Astrocyte (in vitro differentiated cells and primary cell): Measurements from ENCODE around the gene RPL7A. TPM values are rescaled to one million over a fixed set of nuclear protein-coding genes. Genes with fewer than 3 reads are reported as not detected.

Experiments used
- DNase-seq: peaks from one replicate; pipeline ENCODE4 v3.0.0-alpha.2; 2010; ENCODE audit warnings: low read depth
- FAIRE-seq: peaks from 2 replicates; lab custom pipeline; 2011; peaks lifted over from hg19 to GRCh38; lab: Jason Lieb, UNC
- H2AFZ ChIP-seq: 2 replicates; pipeline ENCODE4 v1.6.0; 2012; ENCODE audit warnings: low read depth, low read length, inconsistent platforms
- H3K27ac ChIP-seq: 2 replicates; pipeline ENCODE4 v1.5.1; 2011; ENCODE audit warnings: low read depth, low read length, inconsistent platforms
- H3K27me3 ChIP-seq: 2 replicates; pipeline ENCODE4 v1.6.0; 2011; ENCODE audit warnings: low read length, inconsistent platforms; ENCODE audit not compliant: insufficient read depth
- H3K36me3 ChIP-seq: 2 replicates; pipeline ENCODE4 v1.5.1; 2011; ENCODE audit warnings: low read length, inconsistent platforms; ENCODE audit not compliant: insufficient read depth
- H3K4me1 ChIP-seq: 2 replicates; pipeline ENCODE4 v1.5.1; 2011; ENCODE audit warnings: low read length, inconsistent platforms; ENCODE audit not compliant: insufficient read depth
- H3K4me2 ChIP-seq: 2 replicates; pipeline ENCODE4 v1.6.0; 2012; ENCODE audit warnings: low read length, inconsistent platforms
- H3K4me3 ChIP-seq: 2 replicates; pipeline ENCODE4 v1.5.1; 2011; ENCODE audit warnings: low read depth, mild to moderate bottlenecking, low read length, inconsistent platforms; ENCODE audit not compliant: insufficient read depth
- H3K79me2 ChIP-seq: 2 replicates; pipeline ENCODE4 v1.6.0; 2012; ENCODE audit warnings: mild to moderate bottlenecking, low read length, inconsistent platforms; ENCODE audit not compliant: insufficient read depth
- H3K9ac ChIP-seq: 2 replicates; pipeline ENCODE4 v1.6.0; 2012; ENCODE audit warnings: mild to moderate bottlenecking, low read length, inconsistent platforms
- H3K9me3 ChIP-seq: 2 replicates; pipeline ENCODE4 v1.5.1; 2012; ENCODE audit warnings: low read depth, mild to moderate bottlenecking, low read length, inconsistent platforms; ENCODE audit not compliant: insufficient read depth
- H4K20me1 ChIP-seq: 2 replicates; pipeline ENCODE4 v1.6.0; 2012; ENCODE audit warnings: low read length, inconsistent platforms; ENCODE audit not compliant: insufficient read depth
- H3K27ac Mint-ChIP-seq: one replicate; pipeline ENCODE4 v1.8.0; 2021; ENCODE audit warnings: mild to moderate bottlenecking, mixed read lengths; ENCODE audit not compliant: unreplicated experiment
- H3K27me3 Mint-ChIP-seq: one replicate; pipeline ENCODE4 v1.8.0; 2021; ENCODE audit warnings: low read depth, mixed read lengths; ENCODE audit not compliant: unreplicated experiment
- H3K36me3 Mint-ChIP-seq: one replicate; pipeline ENCODE4 v1.8.0; 2021; ENCODE audit warnings: low read depth, mixed read lengths; ENCODE audit not compliant: unreplicated experiment
- H3K4me1 Mint-ChIP-seq: one replicate; pipeline ENCODE4 v1.8.0; 2021; ENCODE audit warnings: low read depth, mixed read lengths; ENCODE audit not compliant: unreplicated experiment
- H3K4me3 Mint-ChIP-seq: one replicate; pipeline ENCODE4 v1.8.0; 2021; ENCODE audit warnings: mild to moderate bottlenecking, moderate library complexity, mixed read lengths; ENCODE audit not compliant: unreplicated experiment
- H3K9me3 Mint-ChIP-seq: one replicate; pipeline ENCODE4 v1.8.0; 2021; ENCODE audit warnings: mild to moderate bottlenecking, mixed read lengths; ENCODE audit not compliant: unreplicated experiment
- CTCF ChIP-seq: IDR thresholded peaks from 2 replicates; pipeline ENCODE4 v1.5.1; 2011; ENCODE audit warnings: low read depth, mild to moderate bottlenecking, inconsistent platforms, low read length, moderate library complexity; ENCODE audit not compliant: insufficient read depth
- EZH2 ChIP-seq: IDR thresholded peaks from 2 replicates; pipeline ENCODE4 v1.6.1; 2012; ENCODE audit warnings: mild to moderate bottlenecking, low read length, inconsistent platforms; ENCODE audit not compliant: insufficient read depth
- total RNA-seq: library from RNA; stranded (reverse); gene quantifications from 2 replicates; pipeline ENCODE4 v1.2.1, GENCODE V29; 2021

RPL7A gene
- total RNA-seq, 1 donor from 2014 or later = 1,364 TPM

DNA sequence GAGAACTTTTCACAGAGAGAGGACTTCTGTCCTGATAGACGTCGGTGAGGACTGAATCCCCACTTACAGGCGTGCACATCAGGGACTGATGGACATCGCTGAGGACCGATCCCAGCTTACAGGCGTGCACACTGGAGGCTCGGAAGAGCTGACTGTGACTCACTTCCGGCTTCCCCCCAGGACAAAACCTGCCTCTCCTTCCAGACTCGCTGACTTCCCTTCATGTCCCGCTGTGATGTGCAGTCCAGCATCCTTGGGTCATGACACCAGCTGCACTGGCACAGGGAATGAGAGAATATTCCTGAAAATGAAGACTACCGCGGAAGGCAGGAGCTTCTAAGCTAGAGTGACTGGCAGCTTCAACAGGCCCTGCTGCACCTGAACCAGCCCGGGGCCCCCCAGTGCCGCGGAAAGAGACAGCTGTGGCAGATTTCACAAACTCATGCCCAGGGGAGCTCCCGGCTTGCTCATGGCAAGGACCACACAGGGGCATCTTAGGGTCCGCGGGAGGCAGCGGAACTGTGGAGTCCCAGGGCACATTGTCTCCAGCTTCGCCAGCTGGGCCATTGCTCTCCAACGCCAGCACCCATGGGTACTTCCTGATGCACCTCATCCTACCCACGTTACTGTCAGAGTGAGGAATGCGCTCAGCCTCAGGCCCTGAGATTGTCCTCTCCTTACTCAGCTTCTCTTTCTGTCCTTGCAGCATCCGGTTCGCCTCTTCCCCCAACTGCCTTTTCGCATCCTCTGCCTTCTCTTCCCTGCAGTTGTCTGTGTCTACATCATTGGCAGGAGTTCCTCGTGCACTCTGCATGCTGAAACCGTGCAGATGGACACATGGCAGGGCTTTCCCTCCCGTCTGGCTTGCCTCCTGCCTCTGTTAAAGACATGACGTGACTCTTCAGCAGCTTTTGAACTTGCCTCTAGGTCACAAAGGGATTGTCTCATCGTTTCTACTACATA is 41.5 kb upstream of the RPL7A start:
- peaks cover 39% of the 10 kb centered on the region for H3K27me3 Mint-ChIP-seq
- H3K27me3 ChIP-seq = peaks cover 3% of the 10 kb centered on the region
- no peak for DNase-seq
- H3K36me3 Mint-ChIP-seq = no peaks in the 10 kb centered on the region
- no peaks in the 10 kb centered on the region for H3K4me1 ChIP-seq
- H3K4me2 ChIP-seq = peak overlapping the region; percentile 12
- FAIRE-seq = no peak
- no peak overlapping the region for H2AFZ ChIP-seq
- H3K36me3 ChIP-seq = no peaks in the 10 kb centered on the region
- H3K27ac Mint-ChIP-seq = no peak overlapping the region
- TF ChIP-seq CTCF = no peak
- no peak for TF ChIP-seq EZH2
- no peak overlapping the region for H3K4me3 ChIP-seq
- no peak overlapping the region for H3K9ac ChIP-seq
- H3K79me2 ChIP-seq = no peaks in the 10 kb centered on the region
- H4K20me1 ChIP-seq = no peaks in the 10 kb centered on the region
- no peaks in the 10 kb centered on the region for H3K9me3 ChIP-seq
- no peaks in the 10 kb centered on the region for H3K4me1 Mint-ChIP-seq
- peaks cover 8% of the 10 kb centered on the region for H3K9me3 Mint-ChIP-seq
- H3K27ac ChIP-seq = no peak overlapping the region
- H3K4me3 Mint-ChIP-seq = no peak overlapping the region

DNA sequence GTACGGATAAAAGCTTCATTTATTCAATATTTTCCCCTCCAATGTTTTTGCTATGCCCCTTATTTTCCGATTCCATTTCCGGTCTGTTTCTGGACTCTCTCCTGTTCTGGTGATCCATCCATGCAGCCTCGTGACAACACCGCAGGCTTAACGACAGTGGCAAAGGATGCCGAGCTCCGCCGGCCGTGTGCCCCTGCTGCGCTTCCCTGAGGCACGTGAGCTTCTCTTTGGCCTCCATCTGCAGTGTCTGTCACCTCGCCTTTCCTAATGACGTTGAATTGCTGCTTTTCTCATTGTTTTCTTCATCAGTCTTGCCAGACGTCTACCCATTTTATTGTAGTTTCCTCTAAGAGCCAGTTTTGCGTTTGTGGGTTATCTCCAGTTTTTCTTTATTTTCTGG is 40.7 kb upstream of the RPL7A start:
- Mint-ChIP-seq H3K4me3 (no peak overlapping the region), H3K27me3 (peaks cover 32% of the 10 kb centered on the region), H3K36me3 (no peaks in the 10 kb centered on the region), H3K9me3 (peaks cover 8% of the 10 kb centered on the region), H3K4me1 (no peaks in the 10 kb centered on the region), H3K27ac (no peak overlapping the region)
- FAIRE-seq (no peak), DNase-seq (no peak)
- H3K27ac ChIP-seq = no peak overlapping the region
- no peak overlapping the region for H2AFZ ChIP-seq
- H4K20me1 ChIP-seq = no peaks in the 10 kb centered on the region
- no peak for TF ChIP-seq CTCF
- no peak for TF ChIP-seq EZH2
- no peaks in the 10 kb centered on the region for H3K79me2 ChIP-seq
- no peak overlapping the region for H3K9ac ChIP-seq
- no peaks in the 10 kb centered on the region for H3K36me3 ChIP-seq
- H3K4me2 ChIP-seq = no peak overlapping the region
- peaks cover 3% of the 10 kb centered on the region for H3K27me3 ChIP-seq
- H3K9me3 ChIP-seq = no peaks in the 10 kb centered on the region
- no peaks in the 10 kb centered on the region for H3K4me1 ChIP-seq
- no peak overlapping the region for H3K4me3 ChIP-seq

DNA sequence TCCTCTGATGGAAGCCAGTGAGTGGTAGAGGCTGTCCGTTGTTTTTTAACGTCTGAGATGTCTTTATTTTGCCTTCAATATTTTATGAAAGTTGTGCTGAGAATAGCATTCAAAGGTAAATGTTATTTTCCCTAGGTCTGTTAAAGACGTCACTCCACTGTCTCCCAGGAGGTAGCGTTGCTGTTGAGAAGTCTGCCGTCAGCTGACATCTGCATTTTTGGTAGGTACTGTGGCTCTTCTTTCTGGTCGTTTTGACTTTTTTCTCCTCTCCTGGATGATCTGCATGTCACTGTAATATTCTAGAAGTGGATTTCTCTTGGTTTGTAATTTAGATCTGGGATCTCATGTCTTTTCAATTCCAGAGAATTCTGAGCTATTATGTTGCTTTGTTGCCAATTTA is 38.4 kb upstream of the RPL7A start:
- peaks cover 24% of the 10 kb centered on the region for H3K27me3 Mint-ChIP-seq
- no peak for FAIRE-seq

More for the DNA sequence above, 38.4 kb upstream of the RPL7A start:
- Histone ChIP-seq H3K4me2 (no peak overlapping the region), H2AFZ (no peak overlapping the region), H3K4me3 (no peak overlapping the region), H3K27ac (no peak overlapping the region), H3K79me2 (no peaks in the 10 kb centered on the region), H3K9me3 (no peaks in the 10 kb centered on the region), H4K20me1 (no peaks in the 10 kb centered on the region), H3K9ac (no peak overlapping the region), H3K36me3 (no peaks in the 10 kb centered on the region), H3K4me1 (no peaks in the 10 kb centered on the region), H3K27me3 (peaks cover 3% of the 10 kb centered on the region)
- no peak overlapping the region for H3K4me3 Mint-ChIP-seq
- peaks cover 6% of the 10 kb centered on the region for H3K9me3 Mint-ChIP-seq
- TF ChIP-seq EZH2 (no peak), CTCF (no peak)
- no peaks in the 10 kb centered on the region for H3K36me3 Mint-ChIP-seq
- no peak for DNase-seq
- H3K4me1 Mint-ChIP-seq = no peaks in the 10 kb centered on the region
- no peak overlapping the region for H3K27ac Mint-ChIP-seq
